K562 (cell line): ENCODE results near the gene BSDC1. TPM values are rescaled to one million over a fixed set of nuclear protein-coding genes. Genes with fewer than 3 reads are reported as not detected.
A peak's percentile ranks its signal among the peaks of the same experiment; 100 is the strongest.

Experiments used
- ATAC-seq: fragments of 200-7000 bp; cut with Tn5 transposase; 3 replicates; pipeline ENCODE4 v1.9.1; 2020; ENCODE audit warnings: moderate library complexity
- BruUV-seq: library from RNA; stranded (reverse); fragments of 400-500 nt; replicated peaks from 2 replicates; lab custom pipeline; 2021; lab: Mats Ljungman, UMichigan
- CTCF ChIA-PET: fragments of 300-600 bp; formaldehyde crosslinking; extraction: SDS; loops from one replicate; lab custom pipeline; 2021; ENCODE audit warnings: low intra/inter-chr PET ratio; lab: Yijun Ruan, JAX
- POLR2A ChIA-PET: fragments of 300-600, 350-650 bp; sonication (Branson Sonifier 250); formaldehyde crosslinking; extraction: SDS; loops from one replicate; lab custom pipeline; 2021; ENCODE audit warnings: antibody characterized with exemption, inconsistent platforms; lab: Yijun Ruan, JAX
- DNase-seq, 4 experiments: peaks; one replicate each; pipeline versions ENCODE4 v3.0.0 to v3.0.0-alpha.2; 2011 to 2018; ENCODE audit warnings: low spot score in 3 of 4, mixed read lengths in 3 of 4; ENCODE audit errors: extremely low read depth in 1 of 4
- FAIRE-seq: peaks from 2 replicates; lab custom pipeline; 2011; peaks lifted over from hg19 to GRCh38; lab: Jason Lieb, UNC
- H2AFZ ChIP-seq: 2 replicates; pipeline ENCODE4 v1.6.0; 2011; ENCODE audit warnings: low read depth, low read length, control low read depth, inconsistent platforms
- H3K27ac ChIP-seq: fragments of 200-600 bp; 3 replicates; pipeline ENCODE4 v1.8.0; 2011; ENCODE audit warnings: low read depth, mild to moderate bottlenecking, control low read depth, inconsistent platforms, low read length, moderate library complexity, mixed read lengths; ENCODE audit errors: extremely low read depth
- H3K27me3 ChIP-seq, 2 experiments: fragments of 300-600 bp in 1 of 2; 2 replicates in 1 of 2; 3 replicates in 1 of 2; pipeline versions ENCODE4 v1.6.0 to v1.8.0; 2011; ENCODE audit warnings: inconsistent platforms in 2 of 2, low read length in 2 of 2, mild to moderate bottlenecking in 1 of 2, mixed read lengths in 1 of 2, moderate library complexity in 1 of 2; ENCODE audit not compliant: control insufficient read depth in 2 of 2, insufficient read depth in 2 of 2
- H3K36me3 ChIP-seq: fragments of 300-600 bp; 3 replicates; pipeline ENCODE4 v1.8.0; 2011; ENCODE audit warnings: mild to moderate bottlenecking, low read length, inconsistent platforms; ENCODE audit not compliant: control insufficient read depth, insufficient read depth
- H3K4me1 ChIP-seq, 2 experiments: fragments of 200-600 bp in 1 of 2; replicated peaks in 1 of 2; 2 replicates in 1 of 2; 3 replicates in 1 of 2; pipeline versions ENCODE4 v1.5.1 to v1.8.0; 2011; ENCODE audit warnings: inconsistent platforms in 2 of 2, low read length in 2 of 2, mild to moderate bottlenecking in 1 of 2, mixed read lengths in 1 of 2, moderate library complexity in 1 of 2; ENCODE audit not compliant: control insufficient read depth in 2 of 2, insufficient read depth in 2 of 2
- H3K4me2 ChIP-seq: 2 replicates; pipeline ENCODE4 v1.6.1; 2011; ENCODE audit warnings: low read length, control low read depth, inconsistent platforms, mixed read lengths; ENCODE audit not compliant: insufficient read depth
- H3K4me3 ChIP-seq: fragments of 200-600 bp; sonication (generic), shearing (Covaris generic); 2 replicates; pipeline ENCODE4 v1.5.1; 2016; ENCODE audit warnings: control low read depth, inconsistent platforms
- H3K79me2 ChIP-seq: fragments of 200-600 bp; 3 replicates; pipeline ENCODE4 v1.8.0; 2011; ENCODE audit warnings: low read length, inconsistent platforms; ENCODE audit not compliant: control insufficient read depth, insufficient read depth
- H3K9ac ChIP-seq, 2 experiments: 2 replicates each; pipeline versions ENCODE4 v1.6.0 to v1.6.1; 2011; ENCODE audit warnings: low read depth in 2 of 2, low read length in 2 of 2, control low read depth in 1 of 2, inconsistent platforms in 1 of 2, mild to moderate bottlenecking in 1 of 2, mixed read lengths in 1 of 2; ENCODE audit not compliant: insufficient read depth in 1 of 2
- H3K9me1 ChIP-seq: one replicate; pipeline ENCODE4 v1.6.0; 2011; ENCODE audit warnings: inconsistent platforms, mild to moderate bottlenecking, low read length, moderate library complexity; ENCODE audit not compliant: control insufficient read depth, insufficient read depth
- H3K9me3 ChIP-seq: replicated peaks from 2 replicates; pipeline ENCODE4 v1.5.1; 2011; ENCODE audit warnings: low read depth, low read length, inconsistent platforms; ENCODE audit not compliant: control insufficient read depth, insufficient read depth
- H4K20me1 ChIP-seq: replicated peaks from 2 replicates; pipeline ENCODE4 v1.6.1; 2011; ENCODE audit warnings: low read length, inconsistent platforms, mixed read lengths; ENCODE audit not compliant: control insufficient read depth, insufficient read depth
- ATF3 ChIP-seq, 2 experiments: fragments of 450-650 bp in 1 of 2; sonication (generic) in 1 of 2; formaldehyde crosslinking in 1 of 2; IDR thresholded peaks in 1 of 2; conservative IDR thresholded peaks in 1 of 2; 2 replicates each; pipeline versions ENCODE4 v1.6.1 to v1.8.1; 2016 to 2023; ENCODE audit warnings: mild to moderate bottlenecking in 2 of 2, moderate library complexity in 2 of 2, inconsistent platforms in 1 of 2, missing genetic modification reagents in 1 of 2
- CEBPB ChIP-seq: fragments of 450-650 bp; IDR thresholded peaks from 2 replicates; pipeline ENCODE4 v1.6.1; 2016; ENCODE audit warnings: missing genetic modification characterization, missing compliant biosample characterization
- CEBPG ChIP-seq, 3 experiments: fragments of 200-800 bp in 1 of 3; sonication (Bioruptor generic) in 1 of 3; sonication (generic) in 1 of 3; formaldehyde crosslinking in 1 of 3; IDR thresholded peaks in 2 of 3; conservative IDR thresholded peaks in 1 of 3; 2 replicates each; pipeline versions ENCODE4 v1.6.1 to v1.8.0; 2016 to 2022; ENCODE audit warnings: missing compliant biosample characterization in 2 of 3, missing genetic modification characterization in 2 of 3, mild to moderate bottlenecking in 1 of 3, missing genetic modification reagents in 1 of 3
- FOS ChIP-seq: IDR thresholded peaks from 3 replicates; pipeline ENCODE4 v1.6.1; 2011; ENCODE audit not compliant: insufficient read length; ENCODE audit errors: extremely low read depth
- LCOR ChIP-seq: sonication (generic); formaldehyde crosslinking; IDR thresholded peaks from 2 replicates; pipeline ENCODE4 v1.8.0; 2022; ENCODE audit warnings: mild to moderate bottlenecking, missing genetic modification reagents
- WGBS: fragments of 100-300 bp; shearing (Covaris generic); methylation state at CpG from one replicate; pipeline ENCODE4 v1.1.6; 2016; ENCODE audit warnings: low coverage, mixed read lengths; ENCODE audit not compliant: insufficient coverage; ENCODE audit errors: missing lambda C conversion rate; 5-methylcytosine and 5-hydroxymethylcytosine counted together
- in situ Hi-C: fragments of 300-500 bp; cut with MboI; formaldehyde crosslinking; loops from 4 replicates; pipeline ENCODE4 v1.15.0; 2018; ENCODE audit warnings: inconsistent platforms, mixed read lengths
- intact Hi-C: fragments of 100-400 bp; cut with micrococcal nuclease; formaldehyde crosslinking; loops from 2 replicates; pipeline ENCODE4 v1.14.2; 2022
- polyA plus RNA-seq, 8 experiments: library from polyadenylated mRNA; depleted of rRNA in 4 of 8; stranded (reverse) in 5 of 8; unstranded in 3 of 8; fragments of >200 nt; fragmentation: Nextera tagmentation in 2 of 8; fragmentation: Illumina TruSeq in 1 of 8; extraction: Ambion mirVana in 2 of 8; extraction: Trizol in 1 of 8; gene quantifications; 2 replicates each; pipeline versions ENCODE4 v1.2.1 to v1.2.3, GENCODE V29; 2011 to 2014; ENCODE audit warnings: inconsistent platforms in 1 of 8, missing spikeins in 1 of 8
- total RNA-seq, 7 experiments: library from RNA; depleted of rRNA in 6 of 7; stranded (reverse); fragments of >200 nt in 6 of 7; fragmentation: Illumina TruSeq in 2 of 7; extraction: Trizol in 2 of 7; gene quantifications; 2 replicates each; pipeline versions ENCODE4 v1.2.1 to v1.2.3, GENCODE V29; 2011 to 2021; ENCODE audit warnings: low replicate concordance in 1 of 7

The BSDC1 gene
- total and polyA plus RNA-seq, 9 of the 15 experiments (the other 6 are each of a cell fraction or from before 2014, with no cell fraction given), result 10.2 to 96.8 (median 73.1) TPM

- intact Hi-C loops, result no loop called here
- Histone ChIP-seq H2AFZ (no peak overlapping the region), H3K4me1 (no peaks in the 10 kb centered on the region), H3K9me3 (no peaks in the 10 kb centered on the region), H3K4me2 (no peak overlapping the region), H3K36me3 (peaks cover 69% of the 10 kb centered on the region), H3K27me3 (no peaks in the 10 kb centered on the region), H4K20me1 (peaks cover 3% of the 10 kb centered on the region; the same call in 1 of the 2 replicates), H3K79me2 (peaks cover 28% of the 10 kb centered on the region), H3K9me1 (no peaks in the 10 kb centered on the region), H3K9ac (no peak overlapping the region), H3K27ac (no peak overlapping the region), H3K4me3 (no peak overlapping the region)
- in situ Hi-C loops, result no loop called here
- ChIA-PET CTCF (no interaction called here), POLR2A (interaction anchor here (0.7 to 6.3 kb wide), 6 partner anchors 13 to 74 kb away, joined by 3 to 75 read pairs (median 6); partner anchors contain the start of gene MARCKSL1)
- ATAC-seq (no peak), DNase-seq (no peak), FAIRE-seq (no peak)
- 0 out of 2 replicates have a peak, but pooled peaks have one; percentile 17 for TF ChIP-seq ATF3 (IDR thresholded peaks at IDR 0.05)
- no peak for TF ChIP-seq ATF3 (CRISPR knock-in tag; conservative IDR thresholded peaks at IDR 0.05)
- no peak for TF ChIP-seq CEBPG (CRISPR knock-in tag; IDR thresholded peaks at IDR 0.05)
- peak; percentile 55 to 90; a peak in 3 of 4 replicates for TF ChIP-seq CEBPG (tag; conservative IDR thresholded peaks at IDR 0.05 in 1 of 2, IDR thresholded peaks at IDR 0.05 in 1 of 2)
- TF ChIP-seq FOS, result no peak
- TF ChIP-seq LCOR, result no peak
- TF ChIP-seq CEBPB, result peak; percentile 19; the same call in 1 of the 2 replicates
- WGBS, result 95% methylated on average over 10 of the region's 10 CpGs
- no TSS peak for BruUV-seq
Observed at GRCh38 chr1:32318127-32318869, 75.9 kb downstream of the BSDC1 start.
